Measurements from ENCODE around the gene TMEM126A. TPM values are rescaled to one million over a fixed set of nuclear protein-coding genes. Genes with fewer than 3 reads are reported as not detected.
"Not testable (repeated sequence)": the region's sequence is repeated elsewhere in the genome, so short reads cannot be mapped to it uniquely, and the experiment has no call there.

TMEM126A gene
- total RNA-seq, 1 donor from 2014 or later = 41.5 TPM

DNA sequence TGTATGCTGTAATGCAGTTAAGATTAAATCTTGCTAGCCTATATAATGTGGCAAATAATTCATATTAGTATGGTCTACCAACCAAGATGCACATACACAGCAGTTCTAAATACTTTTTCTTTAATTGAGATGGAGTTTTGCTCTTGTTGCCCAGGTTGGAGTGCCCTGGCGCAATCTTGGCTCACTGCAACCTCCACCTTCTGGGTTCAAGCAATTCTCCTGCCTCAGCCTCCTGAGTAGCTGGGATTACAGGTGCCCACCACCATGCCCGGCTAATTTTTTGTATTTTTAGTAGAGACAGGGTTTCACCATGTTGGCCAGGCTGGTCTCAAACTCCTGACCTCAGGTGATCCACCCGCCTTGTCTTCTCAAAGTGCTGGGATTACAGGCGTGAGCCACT is 6.6 kb downstream of the TMEM126A start:
- intact Hi-C loops (cut with micrococcal nuclease) = not testable (repeated sequence)

GRCh38 chr11:85656777-85657176 is 9.0 kb downstream of the TMEM126A start:
- intact Hi-C loops (cut with micrococcal nuclease) = no loop called here

DNA sequence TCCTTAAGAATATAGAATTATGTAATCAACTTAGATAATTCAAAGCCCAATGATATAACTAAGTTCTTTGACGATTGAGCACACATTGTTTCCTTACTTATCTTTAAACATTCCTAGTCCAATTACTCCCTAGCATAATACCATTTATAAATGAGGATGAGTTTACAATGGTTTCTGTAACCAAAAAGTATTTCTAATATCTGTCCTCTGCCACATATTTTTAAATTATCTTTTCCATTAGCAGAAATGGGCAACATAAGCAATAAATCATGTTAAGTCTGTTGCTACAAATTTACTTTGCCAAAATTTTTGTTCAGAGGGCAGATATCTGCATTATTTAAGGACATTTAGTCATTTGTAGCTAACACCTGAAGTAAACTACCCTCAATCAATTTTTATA is 10.4 kb downstream of the TMEM126A start:
- intact Hi-C loops (cut with micrococcal nuclease) = no loop called here

- intact Hi-C loops (cut with micrococcal nuclease) = loop anchor here (1.0 kb wide), 1 partner anchor 9 kb away; no protein-coding TSS in a partner anchor
These were observed 14.4 kb downstream of the TMEM126A start for GRCh38 chr11:85661972-85662664.

GRCh38 chr11:85663080-85663752 is 15.4 kb downstream of the TMEM126A start:
- intact Hi-C loops (cut with micrococcal nuclease) = no loop called here

DNA sequence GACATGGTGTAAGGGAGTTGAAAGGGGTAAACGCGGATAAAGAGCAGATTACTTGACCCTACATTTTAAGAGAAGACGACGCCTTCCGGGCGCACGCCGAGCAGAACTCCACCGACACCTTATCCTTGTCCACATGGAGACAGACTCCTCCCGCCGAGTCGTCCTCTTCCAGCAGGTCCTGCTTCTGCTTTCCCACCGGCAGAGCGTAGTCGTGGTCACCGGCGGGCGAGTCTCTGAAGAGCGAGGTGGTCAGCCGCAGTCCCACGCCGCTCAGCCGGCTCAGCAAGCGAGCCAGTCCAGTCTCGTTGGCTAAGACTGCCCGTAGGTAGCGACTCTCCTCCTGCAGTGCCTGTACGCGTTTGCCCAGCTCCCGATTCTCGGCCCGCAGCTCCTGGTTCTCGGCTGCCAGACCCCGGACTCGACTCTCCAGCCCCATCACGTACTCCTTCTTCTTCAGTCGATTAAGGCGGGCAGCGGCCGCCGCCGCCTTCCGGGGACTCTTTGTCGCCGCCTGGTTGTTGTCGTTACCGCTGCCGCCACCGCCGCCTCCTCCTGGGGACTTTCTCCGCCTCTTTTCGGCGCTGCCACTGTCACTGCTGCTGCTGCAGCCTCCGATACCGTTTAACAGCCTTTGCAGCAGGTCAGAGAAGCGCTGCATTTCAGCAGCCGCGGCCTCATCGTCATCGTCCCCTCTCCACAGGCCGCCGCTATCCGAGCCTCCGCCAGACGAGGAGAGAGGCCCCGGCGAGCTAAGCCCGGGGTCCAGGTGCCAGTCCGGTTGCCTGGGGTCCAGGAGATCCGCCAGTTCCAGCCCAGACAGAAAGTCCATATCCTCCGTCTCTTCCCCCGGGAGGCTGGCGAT is 16.2 kb downstream of the TMEM126A start:
- intact Hi-C loops (cut with micrococcal nuclease) = loop anchor here (1.0 to 2.0 kb wide), 11 partner anchors 17 to 581 kb away; partner anchors contain the start of genes PICALM, TMEM126A and TMEM126B

GRCh38 chr11:85664615-85665481 is 17.1 kb downstream of the TMEM126A start, which contains the start of gene CREBZF:
TSS of gene CREBZF (minus strand) at chr11:85665129. CDS start at chr11:85664875, 254 bp downstream.
- intact Hi-C loops (cut with micrococcal nuclease) = loop anchor here (1.0 to 2.0 kb wide), 13 partner anchors 18 to 637 kb away; partner anchors contain the start of genes HIKESHI, PICALM, TMEM126A and TMEM126B

GRCh38 chr11:85665733-85666132 is 18.0 kb downstream of the TMEM126A start:
- intact Hi-C loops (cut with micrococcal nuclease) = loop anchor here (1.0 to 2.0 kb wide), 4 partner anchors 17 to 637 kb away; partner anchors contain the start of gene HIKESHI

- intact Hi-C loops (cut with micrococcal nuclease) = no loop called here
These were observed 18.9 kb downstream of the TMEM126A start for GRCh38 chr11:85666687-85667086.

DNA sequence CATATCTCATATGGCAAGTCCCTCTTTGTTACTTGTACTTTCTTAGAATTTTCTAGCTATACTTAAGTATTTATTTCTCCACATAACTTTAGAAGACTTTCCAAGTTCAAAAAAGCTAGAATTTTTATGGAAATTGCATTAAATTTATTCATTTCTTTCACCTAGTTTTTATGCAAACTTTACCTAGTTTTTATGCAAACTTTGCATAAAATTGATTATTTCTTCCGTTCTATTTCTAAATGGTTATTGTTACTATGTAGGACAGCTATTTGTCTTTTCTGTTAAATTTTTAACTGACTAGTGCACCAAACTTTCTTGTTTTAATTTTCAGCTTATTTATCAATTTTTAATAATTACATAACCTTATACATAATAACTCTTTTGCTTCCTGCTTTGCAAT is 20.4 kb downstream of the TMEM126A start:
- intact Hi-C loops (cut with micrococcal nuclease) = no loop called here

DNA sequence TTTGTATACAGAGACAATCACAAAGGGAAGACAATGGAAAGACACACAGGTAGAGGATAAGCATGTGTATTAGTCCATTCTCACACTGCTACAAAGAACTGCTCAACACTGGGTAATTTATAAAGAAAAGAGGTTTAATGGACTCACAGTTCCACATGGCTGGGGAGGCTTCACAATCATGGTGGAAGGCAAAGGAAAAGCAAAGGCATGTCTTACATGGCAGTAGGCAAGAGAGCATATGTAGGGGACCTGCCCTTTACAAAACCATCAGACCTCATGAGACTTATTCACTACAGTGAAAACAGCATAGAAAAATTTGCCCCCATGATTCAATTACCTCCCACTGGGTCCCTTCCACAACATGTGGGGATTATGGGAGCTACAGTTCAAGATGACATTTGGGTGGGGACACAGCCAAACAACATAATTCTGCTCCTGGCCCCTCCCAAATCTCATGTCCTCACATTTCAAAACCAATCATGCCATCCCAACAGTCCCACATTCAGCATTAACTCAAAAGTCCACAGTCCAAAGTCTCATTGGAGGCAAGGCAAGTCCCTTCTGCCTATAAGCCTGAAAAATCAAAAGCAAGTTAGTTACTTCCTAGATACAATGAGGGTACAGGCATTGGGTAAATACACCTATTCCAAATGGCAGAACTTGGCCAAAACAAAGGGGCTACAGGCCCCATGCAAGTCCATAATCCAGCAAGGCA is 23.3 kb downstream of the TMEM126A start:
- intact Hi-C loops (cut with micrococcal nuclease) = not testable (repeated sequence)

DNA sequence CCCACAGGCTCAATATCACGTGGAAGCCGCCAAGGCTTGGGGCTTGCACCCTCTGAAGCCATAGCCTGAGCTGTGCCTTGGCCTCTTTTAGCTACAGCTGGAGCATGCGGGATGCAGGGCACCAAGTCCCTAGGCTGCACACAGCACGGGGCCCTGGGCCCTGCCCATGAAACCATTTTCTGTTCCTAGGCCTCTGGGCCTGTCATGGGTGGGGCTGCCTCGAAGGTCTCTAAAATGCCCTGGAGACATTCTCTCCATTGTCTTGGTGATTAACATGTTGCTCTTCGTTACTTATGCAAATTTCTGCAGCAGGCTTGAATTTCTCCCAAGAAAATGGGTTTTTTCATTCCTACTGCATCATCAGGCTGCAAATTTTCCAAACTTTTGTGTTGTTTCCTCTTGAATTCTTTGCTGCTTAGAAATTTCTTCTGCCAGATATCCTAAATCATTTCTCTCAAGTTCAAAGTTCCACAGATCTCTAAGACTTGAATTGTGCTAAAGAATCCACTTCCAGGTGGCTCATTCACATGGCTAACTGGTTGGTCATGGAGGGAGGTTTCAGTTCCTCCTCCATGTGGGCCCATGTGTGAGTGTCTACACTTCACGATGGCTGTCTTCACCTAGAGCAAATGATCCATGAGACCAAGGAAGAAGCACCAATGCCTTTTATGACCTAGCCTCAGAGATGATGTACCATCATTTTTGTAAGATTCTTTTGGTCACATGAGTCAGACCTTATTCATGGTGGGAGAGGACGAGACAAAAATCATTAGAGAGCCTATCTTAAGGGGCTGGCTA is 24.5 kb downstream of the TMEM126A start:
- intact Hi-C loops (cut with micrococcal nuclease) = no loop called here

- intact Hi-C loops (cut with micrococcal nuclease) = no loop called here
These were observed 25.6 kb downstream of the TMEM126A start for GRCh38 chr11:85673393-85673792.

GRCh38 chr11:85679576-85679975 is 31.8 kb downstream of the TMEM126A start:
- intact Hi-C loops (cut with micrococcal nuclease) = no loop called here

DNA sequence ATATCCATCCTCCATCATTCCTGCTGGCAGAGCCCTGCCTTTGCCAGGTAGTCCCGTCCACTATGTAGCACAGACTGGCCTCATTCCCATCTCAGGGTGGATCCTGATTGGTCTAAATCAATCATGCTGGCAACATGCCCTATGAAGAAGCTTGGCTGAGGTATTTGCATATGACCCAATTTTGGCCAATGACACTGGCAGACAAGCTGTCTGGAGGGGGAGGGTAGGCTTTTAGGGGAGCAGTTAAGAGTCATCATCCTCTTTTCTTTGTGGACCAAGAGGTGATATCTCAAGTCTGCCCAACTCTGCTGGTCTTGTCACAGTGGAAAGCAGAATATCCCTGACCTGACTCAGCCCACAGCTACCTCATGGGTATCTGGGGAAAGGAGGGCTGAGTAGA is 33.1 kb downstream of the TMEM126A start:
- intact Hi-C loops (cut with micrococcal nuclease) = no loop called here

DNA sequence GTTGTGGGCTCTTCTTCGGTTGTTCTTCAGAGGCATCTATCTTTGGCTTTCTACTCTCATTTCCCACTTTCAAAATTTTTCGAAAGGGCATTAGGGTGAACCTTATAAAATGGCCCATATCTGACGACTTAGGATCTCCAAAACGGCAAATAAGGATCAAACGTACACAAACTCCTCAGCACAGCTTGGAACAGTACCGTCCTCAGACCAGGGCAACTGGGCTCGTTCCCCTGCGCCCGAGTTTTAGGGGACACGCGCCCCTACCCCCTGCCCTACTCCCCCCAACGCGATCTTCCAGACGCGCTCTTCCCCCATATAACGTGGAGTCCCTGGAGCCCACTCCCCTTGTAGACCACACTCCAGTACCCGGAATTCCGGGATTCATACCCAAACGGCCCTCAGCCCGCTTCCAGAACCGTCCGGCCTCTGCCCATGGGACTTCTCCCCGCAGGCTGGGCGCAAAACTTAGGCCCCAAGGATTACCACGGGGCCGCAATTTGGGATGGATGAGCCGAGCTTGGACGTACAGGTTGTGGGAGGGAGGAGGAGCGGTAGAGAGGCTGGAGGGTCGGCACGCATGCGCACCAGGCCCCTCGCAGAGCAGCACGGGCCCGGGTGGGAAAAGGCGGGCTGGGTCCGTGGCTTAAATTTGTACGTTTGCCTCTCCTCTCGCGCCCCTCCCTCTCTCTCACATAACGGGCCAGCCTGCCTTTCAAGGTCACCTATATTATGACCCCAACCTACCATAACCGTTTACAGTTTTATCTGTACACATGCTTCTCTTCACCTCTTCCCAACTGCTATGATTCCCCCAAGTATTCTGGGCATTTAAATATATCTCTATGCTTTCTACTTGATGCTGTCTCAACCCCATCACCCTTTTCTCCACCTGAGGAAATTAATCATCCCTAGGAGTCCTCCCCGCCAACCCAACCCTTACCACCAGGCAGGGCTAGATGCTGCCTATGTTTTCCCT is 34.9 kb downstream of the TMEM126A start:
- intact Hi-C loops (cut with micrococcal nuclease) = loop anchor here (2.0 kb wide), 1 partner anchor 18 kb away; the partner anchor contains the start of gene CREBZF

GRCh38 chr11:85685125-85685819 is 37.5 kb downstream of the TMEM126A start:
- intact Hi-C loops (cut with micrococcal nuclease) = no loop called here

All from T-helper 2 cell treated with Interferon-gamma antibody and Interleukin-4, amounts not matched to agents 100 ng/mL and 5 ng/mL, for 36 hours (primary cell).